NCI-H2196 (cell line): ENCODE measurements around the gene IPCEF1.

Experiments
- DNase-seq: peaks from one replicate; lab custom pipeline; 2025; ENCODE audit not compliant: unreplicated experiment; lab: John Stamatoyannopoulos, UW

Gene IPCEF1

GRCh38 chr6:154169193-154169847 is 187.3 kb downstream of the IPCEF1 start:
- no peak for DNase-seq

- no peak for DNase-seq
Measured at GRCh38 chr6:154167126-154167525, 189.5 kb downstream of the IPCEF1 start.

GRCh38 chr6:154166140-154166539 is 190.5 kb downstream of the IPCEF1 start:
- no peak for DNase-seq

GRCh38 chr6:154165478-154165877 is 191.1 kb downstream of the IPCEF1 start:
- no peak for DNase-seq

- no peak for DNase-seq
Measured at GRCh38 chr6:154164397-154164796, 192.2 kb downstream of the IPCEF1 start.

- DNase-seq = no peak
Measured at GRCh38 chr6:154161689-154162088, 194.9 kb downstream of the IPCEF1 start.

GRCh38 chr6:154159126-154159525 is 197.5 kb downstream of the IPCEF1 start:
- DNase-seq = no peak

GRCh38 chr6:154157706-154158105 is 198.9 kb downstream of the IPCEF1 start:
- DNase-seq = no peak

- no peak for DNase-seq
Measured at GRCh38 chr6:154157082-154157481, 199.5 kb downstream of the IPCEF1 start.

- peak; percentile 82 for DNase-seq
Measured at GRCh38 chr6:154156135-154156896, 200.3 kb downstream of the IPCEF1 start.

- peak; percentile 74 for DNase-seq
Measured at GRCh38 chr6:154154389-154154967, 202.1 kb downstream of the IPCEF1 start.

- DNase-seq = no peak
Measured at GRCh38 chr6:154143753-154144152, 212.8 kb downstream of the IPCEF1 start.

- DNase-seq = no peak
Measured at GRCh38 chr6:154140743-154141142, 215.9 kb downstream of the IPCEF1 start.

GRCh38 chr6:154139892-154140291 is 216.7 kb downstream of the IPCEF1 start:
- no peak for DNase-seq

GRCh38 chr6:154138793-154139192 is 217.8 kb downstream of the IPCEF1 start:
- DNase-seq = no peak

- no peak for DNase-seq
Measured at GRCh38 chr6:154134471-154135147, 222.0 kb downstream of the IPCEF1 start.

- DNase-seq = no peak
Measured at GRCh38 chr6:154127657-154128056, 228.9 kb downstream of the IPCEF1 start.

GRCh38 chr6:154125421-154125820 is 231.2 kb downstream of the IPCEF1 start:
- no peak for DNase-seq

GRCh38 chr6:154123155-154123956 is 233.2 kb downstream of the IPCEF1 start:
- no peak for DNase-seq

- DNase-seq = no peak
Measured at GRCh38 chr6:154122195-154122925, 234.2 kb downstream of the IPCEF1 start.
